NCI-H2227 (cell line): ENCODE results near the gene NFIA.
"Not testable (repeated sequence)": the region's sequence is repeated elsewhere in the genome, so short reads cannot be mapped to it uniquely, and the experiment has no call there.

ENCODE experiments used
- DNase-seq: peaks from one replicate; lab custom pipeline; 2025; ENCODE audit not compliant: unreplicated experiment; lab: John Stamatoyannopoulos, UW

NFIA gene

GRCh38 chr1:61447106-61447967, 365.0 kb downstream of the NFIA start:
- no peak for DNase-seq

DNA sequence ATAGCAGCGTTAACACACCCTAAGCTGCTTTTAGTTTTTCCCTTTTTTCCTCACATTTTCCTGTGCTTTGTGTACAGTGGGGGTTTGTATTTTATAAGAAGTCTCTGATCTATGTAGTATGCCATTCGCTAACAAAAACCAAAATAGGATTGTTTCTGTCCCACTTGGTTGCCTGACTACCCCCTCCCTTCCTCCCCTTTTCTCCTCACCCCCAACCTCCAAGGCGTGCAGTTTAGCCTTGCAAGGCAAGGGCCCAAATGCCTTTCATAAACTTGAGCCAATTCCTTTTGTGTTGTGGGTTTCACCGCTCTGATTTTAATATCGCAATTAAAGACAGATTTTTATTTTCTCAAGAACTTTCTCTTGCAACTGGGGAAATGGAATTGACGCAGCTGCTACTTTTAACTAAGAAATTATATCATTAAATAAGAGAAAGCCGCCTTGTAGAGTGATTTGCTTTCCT, 365.6 kb downstream of the NFIA start:
- DNase-seq, result no peak

- DNase-seq, result no peak
Observed at GRCh38 chr1:61448914-61449313, 366.6 kb downstream of the NFIA start.

DNA sequence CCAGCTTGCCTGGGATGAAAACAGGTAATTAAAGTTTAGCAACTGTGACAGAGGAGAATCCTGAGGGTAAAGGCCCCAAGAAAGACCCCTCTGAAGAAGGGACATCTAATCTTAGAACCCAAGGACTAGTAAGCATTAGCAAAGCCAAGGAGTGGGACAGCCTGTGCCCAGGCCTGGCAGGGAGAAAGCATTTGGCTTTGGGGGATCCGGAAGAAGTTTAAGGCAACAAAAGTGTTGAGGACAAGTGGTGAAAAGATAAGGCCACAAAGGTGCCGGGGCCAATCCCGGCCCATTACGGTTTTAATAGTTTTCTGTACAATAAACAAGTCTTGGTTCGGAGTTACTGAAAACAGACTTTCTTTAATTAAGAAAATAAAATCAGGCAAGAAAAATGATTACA, 367.0 kb downstream of the NFIA start:
- DNase-seq, result no peak

DNA sequence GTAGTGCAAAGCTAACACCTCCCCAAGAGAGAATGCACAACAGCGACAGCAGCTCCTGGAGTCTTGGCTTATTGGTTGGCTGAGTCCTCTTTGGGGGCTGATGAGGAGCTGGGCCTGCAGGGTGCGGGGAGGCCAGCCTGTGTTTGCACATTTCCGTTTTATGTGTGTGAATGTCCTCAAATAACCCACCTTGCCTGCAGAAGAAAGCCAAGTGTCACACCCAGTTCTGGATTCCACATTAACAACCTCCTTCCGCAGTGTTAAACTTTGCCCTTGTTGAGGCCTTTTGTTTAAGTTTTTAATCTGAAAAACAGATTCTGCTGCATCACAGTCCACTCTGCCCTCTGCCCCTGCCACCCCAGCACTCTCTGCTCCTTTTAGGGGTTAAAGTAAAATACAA, 368.1 kb downstream of the NFIA start:
- DNase-seq, result no peak

DNA sequence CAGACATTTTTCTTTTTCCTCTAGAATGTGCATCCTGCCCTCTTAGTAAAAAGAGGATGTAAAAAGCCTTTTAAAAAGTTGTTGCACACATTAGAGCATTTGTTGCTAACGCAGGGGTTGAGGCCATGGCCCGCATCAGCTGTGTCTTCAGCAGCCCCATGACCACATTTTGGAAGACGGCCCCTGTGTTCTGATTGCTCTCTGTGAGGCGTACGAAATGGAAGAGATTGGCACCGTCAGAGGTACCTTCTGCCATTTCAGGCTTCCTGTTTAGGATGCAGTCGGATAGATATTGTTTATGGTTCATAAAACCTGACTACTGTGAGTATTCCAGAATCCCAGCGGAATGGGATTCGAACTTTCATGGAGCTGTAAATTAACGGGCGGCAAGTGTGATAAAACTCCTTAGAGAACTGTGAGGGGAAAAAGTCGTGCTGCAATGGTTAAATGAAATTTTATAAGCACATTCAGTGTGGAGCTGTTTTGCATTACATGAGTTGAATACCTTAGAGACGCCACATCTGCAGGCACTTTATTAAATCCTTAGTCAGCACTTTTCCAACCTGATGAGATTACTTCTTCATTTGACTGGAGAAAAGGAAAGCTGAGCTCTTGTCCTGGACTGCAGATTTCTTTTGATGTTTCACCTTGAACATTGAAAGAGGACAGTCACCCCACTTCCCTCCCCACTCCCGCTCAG, 368.7 kb downstream of the NFIA start:
- DNase-seq, result no peak

- DNase-seq, result no peak
Observed at GRCh38 chr1:61451572-61451968, 369.2 kb downstream of the NFIA start.

GRCh38 chr1:61452176-61453035, 370.0 kb downstream of the NFIA start:
- DNase-seq, result no peak

DNA sequence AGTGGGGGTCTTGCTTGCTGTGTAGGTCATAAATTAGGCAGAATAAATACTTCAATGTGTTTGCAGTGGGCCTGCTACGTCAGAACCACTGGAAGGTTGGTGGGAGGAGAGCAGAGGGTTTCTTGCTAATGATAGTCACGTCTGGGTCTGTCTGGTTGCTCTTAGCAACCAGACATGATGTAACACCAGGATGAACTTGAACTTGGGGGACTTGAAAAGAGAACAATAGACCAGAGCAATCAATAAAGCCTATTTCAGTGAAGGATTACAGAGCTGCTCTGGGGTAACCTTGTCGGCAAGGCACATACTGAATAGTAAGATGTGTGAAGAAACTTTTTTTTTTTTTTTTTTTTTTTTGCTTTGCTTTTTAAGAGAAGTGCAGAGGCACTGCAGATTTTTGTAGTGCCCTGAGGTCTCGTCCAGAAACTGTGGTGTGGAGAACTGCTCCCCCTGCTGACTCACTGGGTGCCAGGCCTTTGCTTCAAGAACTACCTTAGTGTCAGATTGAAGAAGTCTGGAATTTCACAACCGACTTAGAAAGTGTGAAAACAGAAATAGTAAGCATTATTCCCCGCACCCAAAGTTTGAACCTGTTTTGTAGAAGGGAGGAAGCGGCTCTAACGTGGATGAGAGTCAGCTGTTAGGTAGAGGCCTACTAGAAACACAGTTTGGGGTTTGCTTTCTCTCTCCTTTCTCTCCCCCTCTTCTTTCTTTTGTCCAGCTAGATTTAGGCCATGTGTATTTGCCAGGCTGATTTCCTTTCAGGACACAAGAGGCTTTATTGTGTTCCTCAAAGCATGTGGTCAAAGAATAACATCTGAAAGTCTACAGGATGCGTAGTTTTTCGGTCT, 371.0 kb downstream of the NFIA start:
- peak; percentile 89 for DNase-seq

DNA sequence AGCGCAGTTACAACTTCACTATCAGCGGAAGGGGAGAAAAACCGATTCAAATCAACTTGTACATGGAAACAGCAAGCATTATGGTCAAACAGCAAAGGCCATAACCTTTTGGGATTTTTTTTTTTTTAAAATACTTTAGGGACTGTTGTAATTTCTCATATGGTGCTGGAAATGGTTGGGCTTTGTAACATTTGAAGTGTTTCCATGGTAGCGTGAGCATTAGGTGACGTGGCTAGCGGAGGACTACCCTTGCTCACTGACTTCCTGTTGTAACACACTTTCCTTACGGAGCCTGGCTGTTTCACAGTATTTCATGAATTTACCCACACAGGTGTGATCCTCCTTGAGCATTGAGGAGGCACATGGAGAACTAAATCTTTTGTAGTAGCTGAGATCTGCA, 373.0 kb downstream of the NFIA start:
- DNase-seq, result no peak

DNA sequence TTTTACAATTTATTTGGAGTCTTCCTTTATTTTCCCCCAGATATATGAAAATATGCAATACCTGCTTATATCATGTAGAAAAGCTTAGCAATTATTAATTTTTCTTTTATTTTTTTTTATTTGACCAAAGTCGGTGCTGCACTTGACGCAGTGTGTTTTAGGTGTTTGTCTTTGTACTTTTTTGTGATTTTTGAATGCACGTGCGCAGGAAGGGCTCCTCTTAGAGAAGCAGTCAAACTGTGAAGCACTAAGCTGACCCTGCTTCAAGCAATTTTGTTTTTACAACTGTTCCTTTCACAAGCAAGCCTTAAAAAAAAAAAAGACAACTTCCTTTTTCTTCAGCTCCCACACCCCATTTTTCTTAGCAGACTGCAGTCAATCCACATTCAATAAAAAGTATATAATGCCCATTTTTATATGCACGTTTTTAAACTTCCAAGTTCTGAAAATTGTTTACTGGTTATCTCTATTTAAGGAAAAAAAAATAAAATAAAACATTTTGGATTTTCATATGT, 375.2 kb downstream of the NFIA start:
- no peak for DNase-seq

DNA sequence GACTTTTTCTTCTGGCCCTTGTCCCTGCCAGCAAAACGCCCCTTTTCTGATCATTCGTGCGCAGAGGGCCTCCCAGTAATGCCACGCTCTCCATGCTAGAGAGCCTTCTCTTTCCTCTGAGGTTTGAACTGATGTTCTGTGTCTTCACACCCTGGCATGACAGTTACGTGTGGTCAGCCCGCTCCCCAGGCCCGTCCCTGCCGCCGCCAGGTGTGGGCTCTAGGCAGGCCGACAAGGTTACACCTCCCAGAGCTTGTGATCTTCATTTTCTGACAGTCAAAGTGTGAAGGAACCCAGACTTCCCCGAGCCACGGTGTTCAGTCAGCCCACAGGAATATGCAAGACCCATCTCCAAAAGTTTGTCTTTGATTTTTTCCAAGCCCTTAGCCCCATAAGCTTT, 377.0 kb downstream of the NFIA start:
- no peak for DNase-seq

- no peak for DNase-seq
Observed at GRCh38 chr1:61460191-61460590, 377.8 kb downstream of the NFIA start.

DNA sequence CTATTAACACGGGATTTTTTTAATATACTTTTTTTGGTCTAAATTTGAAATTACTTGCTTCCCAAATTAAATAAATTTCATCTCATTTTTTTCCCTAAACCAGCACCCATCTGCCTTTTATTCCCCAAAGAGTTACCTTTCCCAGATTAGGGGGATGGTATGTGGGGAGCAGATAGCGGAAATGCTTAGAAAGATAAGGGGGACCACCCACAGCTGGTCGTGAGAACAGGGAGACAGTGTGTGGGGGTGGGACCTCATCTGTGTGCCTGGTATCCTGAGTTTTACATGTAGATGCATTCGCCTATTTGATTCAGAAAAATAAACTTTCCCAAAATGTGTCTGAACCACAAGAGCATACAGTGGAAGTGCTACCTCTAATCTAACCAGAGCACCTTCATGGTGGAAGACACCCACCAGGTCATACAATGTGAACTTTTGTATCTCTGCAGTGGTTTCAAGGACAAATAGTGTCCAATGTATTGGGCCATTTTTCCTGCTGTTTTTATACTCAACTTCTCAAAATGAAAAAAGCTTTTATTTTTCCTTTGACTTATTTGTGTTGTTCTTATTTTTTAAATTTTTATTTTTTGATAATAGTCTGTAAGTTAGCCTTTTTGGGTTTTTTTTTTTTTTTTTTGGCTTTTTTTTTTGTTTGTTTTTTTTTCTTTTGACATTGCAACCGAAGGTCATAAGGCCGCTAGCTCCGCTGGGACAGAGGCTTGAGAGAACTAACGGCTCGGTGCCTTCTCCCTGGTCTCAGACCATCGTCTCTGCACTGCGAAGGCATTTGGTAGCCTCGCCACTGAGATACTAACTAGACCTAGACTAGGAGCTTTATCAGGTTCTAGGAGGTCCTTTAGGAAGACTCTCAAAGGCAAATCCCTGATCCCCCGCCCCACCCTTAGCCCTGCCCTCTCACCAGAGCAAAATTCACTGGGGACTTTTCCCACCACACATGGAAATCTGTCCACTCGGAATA, 379.3 kb downstream of the NFIA start:
- DNase-seq, result no peak

- no peak for DNase-seq
Observed at GRCh38 chr1:61462628-61463027, 380.3 kb downstream of the NFIA start.

DNA sequence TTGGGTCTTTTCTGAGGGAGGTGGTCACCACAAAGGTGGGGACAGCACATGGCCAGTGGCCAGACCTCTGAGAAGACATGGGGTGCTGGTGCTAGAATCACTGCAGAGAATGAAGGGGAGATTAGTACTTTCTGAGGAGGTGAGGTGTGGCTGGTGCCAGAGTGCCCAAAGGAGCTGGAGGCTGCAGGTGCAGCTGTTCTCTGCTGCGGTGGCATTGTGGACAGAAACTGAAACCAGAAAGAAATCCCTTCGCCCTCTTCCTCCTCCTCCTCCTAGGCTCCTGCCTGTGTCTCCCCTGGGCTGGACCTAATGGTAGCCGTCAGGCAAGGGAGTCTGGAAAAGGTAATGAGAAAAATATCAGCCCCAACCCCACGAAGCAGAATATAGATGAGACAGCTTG, 380.9 kb downstream of the NFIA start:
- no peak for DNase-seq

DNA sequence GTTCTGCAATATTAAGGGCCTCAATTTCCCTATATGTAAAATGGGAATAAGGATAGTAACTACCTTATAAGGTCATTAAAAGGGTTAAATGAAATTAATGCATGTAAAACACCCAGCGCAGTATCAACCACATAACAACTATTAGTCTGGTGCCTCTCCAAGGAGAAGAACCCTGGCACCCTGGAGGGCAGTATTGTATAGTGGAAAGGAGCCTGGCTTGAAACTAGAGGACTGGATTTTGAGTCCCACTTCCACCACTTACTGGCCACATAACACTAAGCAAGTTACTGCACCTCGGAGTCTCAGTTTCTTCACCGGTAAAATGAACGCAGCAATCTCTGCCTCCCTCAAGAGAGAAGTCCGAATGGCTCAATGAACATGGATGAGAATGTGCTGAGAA, 385.5 kb downstream of the NFIA start:
- not testable (repeated sequence) for DNase-seq

DNA sequence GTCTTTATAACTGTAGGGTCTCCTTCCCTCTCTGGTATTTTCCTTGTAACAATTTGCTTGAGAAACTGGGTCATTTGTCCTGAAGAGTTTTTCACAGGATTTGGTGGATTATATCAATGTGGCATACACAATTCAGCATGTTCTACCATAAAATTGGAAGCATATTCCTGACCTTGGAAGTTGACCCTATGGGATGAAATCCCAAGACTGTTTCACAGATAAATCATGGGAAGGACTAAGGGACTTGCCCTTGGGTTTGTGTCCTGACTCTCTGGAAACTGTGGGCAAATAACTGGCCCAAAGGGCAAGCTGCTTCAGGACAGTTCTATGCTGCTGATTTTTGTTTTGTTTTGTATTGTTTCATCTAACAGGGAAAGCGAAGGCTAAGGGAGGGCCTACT, 387.0 kb downstream of the NFIA start:
- DNase-seq, result no peak

DNA sequence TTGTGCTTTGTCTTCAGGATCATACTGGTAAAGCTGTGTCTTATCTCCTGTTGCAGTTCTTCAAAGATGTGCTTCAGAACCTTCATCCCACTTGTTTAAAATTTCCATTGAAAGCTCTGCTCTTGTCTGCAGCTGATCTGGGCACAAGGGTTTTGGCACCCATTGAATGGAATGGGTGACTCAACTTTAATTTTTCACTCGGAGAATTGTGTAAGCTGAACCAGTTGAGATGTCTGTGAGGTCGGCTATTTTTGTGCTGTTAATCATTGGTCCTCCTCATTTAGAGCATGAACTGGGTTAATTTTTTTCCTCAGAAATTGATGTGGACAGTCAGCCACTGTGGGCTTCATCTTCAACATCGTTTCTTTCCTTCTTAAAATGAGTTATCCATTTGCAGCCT, 390.5 kb downstream of the NFIA start:
- no peak for DNase-seq
